Peyer's patch (tissue), 4 donors: ENCODE data around the gene MYL6. TPM values are rescaled to one million over a fixed set of nuclear protein-coding genes. Genes with fewer than 3 reads are reported as not detected.

ENCODE experiments used
- DNase-seq, 3 donors: peaks; one replicate each; pipeline ENCODE4 v3.0.0-alpha.2; 2017 to 2019
- H3K27ac ChIP-seq, 4 donors: fragments of 200-600 bp; sonication (generic); one replicate each; pipeline ENCODE4 v1.5.1; 2016 to 2019
- H3K27me3 ChIP-seq, 2 donors: fragments of 200-600 bp; sonication (generic); one replicate each; pipeline ENCODE4 v1.5.1; 2019
- H3K36me3 ChIP-seq, 3 donors: fragments of 200-600 bp; sonication (generic); one replicate each; pipeline ENCODE4 v1.5.1; 2016 to 2019
- H3K4me1 ChIP-seq, 4 donors: fragments of 200-600 bp; sonication (generic); one replicate each; pipeline ENCODE4 v1.5.1; 2016 to 2019
- H3K4me3 ChIP-seq, 4 donors: fragments of 200-600 bp; sonication (generic); 1 replicate in 3 of 4; 2 replicates in 1 of 4; pipeline ENCODE4 v1.5.1; 2016 to 2019; ENCODE audit warnings: mild to moderate bottlenecking in 1 of 4
- H3K9me3 ChIP-seq, 4 donors: fragments of 200-600 bp; sonication (generic); one replicate each; pipeline ENCODE4 v1.5.1; 2016 to 2019; ENCODE audit warnings: mild to moderate bottlenecking in 1 of 4
- POLR2A ChIP-seq, 2 donors: fragments of 450-650 bp; IDR thresholded peaks; one replicate each; pipeline ENCODE4 v1.5.1; 2017; ENCODE audit warnings: antibody characterized with exemption in 2 of 2, mild to moderate bottlenecking in 2 of 2, moderate library complexity in 2 of 2
- total RNA-seq, 4 donors: library from RNA; depleted of rRNA; stranded (reverse); fragments of >200 nt; gene quantifications; one replicate each; pipeline ENCODE4 v1.1.0, GENCODE V29; 2016
- TF ChIP-seq, protein P1 (sequence below), 6 experiments: fragments of 450-650 bp in 4 of 6; fragments of 200-600 bp in 2 of 6; sonication (generic) in 1 of 6; IDR thresholded peaks; one replicate each; pipeline ENCODE4 v1.5.1; 2017 to 2019; ENCODE audit warnings: antibody characterized with exemption in 6 of 6, mild to moderate bottlenecking in 3 of 6, moderate library complexity in 1 of 6

Gene MYL6
- total RNA-seq, 4 donors from 2014 or later: 1,247 to 1,872 (median 1,541) TPM

DNA sequence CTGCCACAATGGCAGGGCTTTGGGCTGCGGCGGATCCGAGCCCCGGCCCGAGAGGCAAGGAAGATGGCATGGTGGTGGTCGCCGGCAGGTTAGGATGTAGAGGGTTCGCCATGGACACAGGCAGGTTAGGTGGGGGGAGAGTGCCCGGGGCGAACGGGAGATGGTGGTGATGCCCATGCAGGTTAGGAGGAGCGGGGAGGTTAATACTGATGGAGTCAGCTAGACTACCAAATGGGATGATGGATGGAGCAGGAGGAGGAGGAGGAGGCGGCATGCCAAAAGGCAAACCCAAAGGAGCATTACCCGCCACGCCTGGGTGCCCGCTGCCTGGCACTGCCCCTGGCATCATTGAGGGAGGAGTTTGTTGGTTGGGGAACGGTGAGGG is 6.2 kb downstream of the MYL6 start:
- no peak overlapping the region for H3K27ac ChIP-seq
- H3K27me3 ChIP-seq: no peaks in the 10 kb centered on the region
- DNase-seq: no peak
- H3K4me3 ChIP-seq: no peak overlapping the region
- peaks cover 0 to 99% (median 0%) of the 10 kb centered on the region in 3 donors for H3K36me3 ChIP-seq
- TF ChIP-seq, protein P1, sequence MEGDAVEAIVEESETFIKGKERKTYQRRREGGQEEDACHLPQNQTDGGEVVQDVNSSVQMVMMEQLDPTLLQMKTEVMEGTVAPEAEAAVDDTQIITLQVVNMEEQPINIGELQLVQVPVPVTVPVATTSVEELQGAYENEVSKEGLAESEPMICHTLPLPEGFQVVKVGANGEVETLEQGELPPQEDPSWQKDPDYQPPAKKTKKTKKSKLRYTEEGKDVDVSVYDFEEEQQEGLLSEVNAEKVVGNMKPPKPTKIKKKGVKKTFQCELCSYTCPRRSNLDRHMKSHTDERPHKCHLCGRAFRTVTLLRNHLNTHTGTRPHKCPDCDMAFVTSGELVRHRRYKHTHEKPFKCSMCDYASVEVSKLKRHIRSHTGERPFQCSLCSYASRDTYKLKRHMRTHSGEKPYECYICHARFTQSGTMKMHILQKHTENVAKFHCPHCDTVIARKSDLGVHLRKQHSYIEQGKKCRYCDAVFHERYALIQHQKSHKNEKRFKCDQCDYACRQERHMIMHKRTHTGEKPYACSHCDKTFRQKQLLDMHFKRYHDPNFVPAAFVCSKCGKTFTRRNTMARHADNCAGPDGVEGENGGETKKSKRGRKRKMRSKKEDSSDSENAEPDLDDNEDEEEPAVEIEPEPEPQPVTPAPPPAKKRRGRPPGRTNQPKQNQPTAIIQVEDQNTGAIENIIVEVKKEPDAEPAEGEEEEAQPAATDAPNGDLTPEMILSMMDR (IDR thresholded peaks at IDR 0.05): no peak
- no peak for TF ChIP-seq POLR2A (IDR thresholded peaks at IDR 0.05)
- peaks cover 4 to 33% (median 17%) of the 10 kb centered on the region in 4 donors for H3K4me1 ChIP-seq
- no peaks in the 10 kb centered on the region for H3K9me3 ChIP-seq

DNA sequence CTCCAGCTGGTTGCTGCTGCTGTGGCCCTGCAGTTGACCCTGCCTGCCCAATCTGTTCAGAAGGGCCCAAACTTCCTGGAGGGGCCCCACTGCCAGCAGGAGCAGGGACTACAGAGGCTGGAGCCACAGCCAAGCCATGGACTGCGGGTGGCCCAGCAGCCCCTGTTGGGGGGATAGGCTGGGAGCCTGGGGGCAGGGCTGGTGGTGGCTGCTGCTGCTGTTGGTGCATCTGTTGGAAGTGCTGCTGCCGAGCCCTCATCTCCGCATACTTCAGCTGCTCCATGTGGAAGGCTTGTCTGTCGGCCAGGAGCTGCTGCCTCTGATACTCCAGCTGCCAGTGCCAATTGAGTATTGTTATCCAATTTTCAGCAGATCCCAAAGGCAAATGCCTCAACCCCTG is 7.2 kb downstream of the MYL6 start:
- TF ChIP-seq, protein P1 (IDR thresholded peaks at IDR 0.05): no peak
- no peak for TF ChIP-seq POLR2A (IDR thresholded peaks at IDR 0.05)
- Histone ChIP-seq H3K9me3 (no peaks in the 10 kb centered on the region), H3K4me1 (peaks cover 4 to 23% (median 6%) of the 10 kb centered on the region in 4 donors), H3K27me3 (no peaks in the 10 kb centered on the region), H3K4me3 (no peak overlapping the region), H3K36me3 (peaks cover 0 to 100% (median 0%) of the 10 kb centered on the region in 3 donors), H3K27ac (no peak overlapping the region)
- DNase-seq: no peak

DNA sequence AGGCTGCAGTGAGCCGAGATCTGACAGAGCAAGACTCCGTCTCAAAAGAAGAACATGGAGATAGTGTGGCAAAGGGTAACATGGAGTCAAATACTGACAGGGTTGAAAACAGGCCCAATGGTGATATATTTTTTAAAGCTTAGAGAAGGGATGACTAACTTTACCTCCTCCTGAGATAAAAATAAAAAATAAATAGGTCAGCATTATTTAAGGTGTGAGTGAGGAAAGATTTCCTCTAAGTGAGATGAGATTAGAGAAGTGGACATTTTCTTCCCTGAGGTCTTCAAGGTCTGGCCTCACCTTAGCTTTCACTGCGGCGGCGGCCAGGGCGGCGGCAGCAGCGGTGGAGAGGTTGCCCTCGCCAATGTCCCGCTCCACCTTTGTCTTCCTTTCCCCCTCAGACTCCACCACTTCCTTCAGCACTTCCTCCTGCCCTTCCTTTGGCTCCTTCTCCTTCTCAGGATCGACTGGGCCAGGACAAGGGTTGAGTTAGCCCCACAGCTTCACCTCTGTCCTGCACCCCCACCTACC is 11.1 kb downstream of the MYL6 start:
- DNase-seq: no peak
- Histone ChIP-seq H3K27me3 (no peaks in the 10 kb centered on the region), H3K27ac (no peak overlapping the region), H3K36me3 (peaks cover 0 to 100% (median 0%) of the 10 kb centered on the region in 3 donors), H3K4me3 (no peak overlapping the region), H3K4me1 (no peaks in the 10 kb centered on the region), H3K9me3 (no peaks in the 10 kb centered on the region)
- TF ChIP-seq, protein P1 (IDR thresholded peaks at IDR 0.05): no peak
- TF ChIP-seq POLR2A (IDR thresholded peaks at IDR 0.05): no peak

DNA sequence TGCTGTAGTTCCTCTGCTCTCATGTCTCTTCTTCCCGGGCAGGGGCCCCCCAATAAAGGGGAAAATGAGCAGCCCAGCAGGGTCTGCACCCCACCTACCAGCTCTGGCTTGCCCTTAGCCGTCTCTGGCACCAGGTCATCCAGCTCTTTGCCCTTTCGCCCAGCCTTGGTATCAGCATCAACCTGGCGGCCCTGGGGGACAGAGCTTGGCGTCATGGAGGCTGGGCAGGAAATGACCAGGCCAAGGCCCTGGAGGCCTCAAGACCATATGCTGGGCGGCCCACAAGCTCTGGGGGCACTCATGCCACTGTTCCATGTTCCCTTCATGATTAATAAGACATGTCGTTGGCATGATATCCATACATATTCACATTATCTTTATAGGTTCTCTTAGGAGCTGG is 14.7 kb downstream of the MYL6 start:
- no peak for TF ChIP-seq POLR2A (IDR thresholded peaks at IDR 0.05)
- TF ChIP-seq, protein P1 (IDR thresholded peaks at IDR 0.05): no peak

DNA sequence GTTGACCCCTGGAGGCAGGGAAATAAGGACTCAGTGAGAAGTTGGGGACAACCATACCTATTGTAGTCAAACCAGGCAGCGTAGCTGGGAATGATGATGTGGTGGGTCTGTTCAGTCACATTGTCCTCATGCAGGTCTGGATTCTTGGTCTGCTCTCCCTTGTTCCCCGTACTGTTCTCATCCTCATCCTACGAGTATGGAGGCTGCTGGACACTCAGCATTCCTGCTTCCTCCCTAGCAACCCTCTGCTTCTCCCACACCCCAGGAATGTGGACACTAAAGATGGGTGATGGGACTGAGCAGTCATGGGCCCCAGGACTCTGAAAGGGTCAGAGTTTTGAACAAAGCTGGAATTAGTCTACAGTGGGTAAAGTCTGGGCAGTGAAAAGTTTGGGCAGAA is 20.2 kb downstream of the MYL6 start:
- no peak overlapping the region for H3K4me3 ChIP-seq
- no peaks in the 10 kb centered on the region for H3K9me3 ChIP-seq
- H3K27ac ChIP-seq: no peak overlapping the region
- TF ChIP-seq POLR2A (IDR thresholded peaks at IDR 0.05): no peak
- TF ChIP-seq, protein P1 (IDR thresholded peaks at IDR 0.05): no peak
- no peaks in the 10 kb centered on the region for H3K27me3 ChIP-seq
- no peak for DNase-seq
- peaks cover 0 to 98% (median 5%) of the 10 kb centered on the region in 3 donors for H3K36me3 ChIP-seq
- H3K4me1 ChIP-seq: no peaks in the 10 kb centered on the region

More for the DNA sequence above, 14.7 kb downstream of the MYL6 start:
- Histone ChIP-seq H3K4me1 (no peaks in the 10 kb centered on the region), H3K27me3 (no peaks in the 10 kb centered on the region), H3K27ac (no peak overlapping the region), H3K4me3 (no peak overlapping the region), H3K9me3 (no peaks in the 10 kb centered on the region), H3K36me3 (peaks cover 0 to 100% (median 2%) of the 10 kb centered on the region in 3 donors)
- DNase-seq: no peak
